HepG2 (cell line): Measurements from ENCODE around the gene SIM1. TPM values are rescaled to one million over a fixed set of nuclear protein-coding genes. Genes with fewer than 3 reads are reported as not detected.

Experiments used
- ATAC-seq: fragments of 200-7000 bp; cut with Tn5 transposase; 3 replicates; pipeline ENCODE4 v1.9.1; 2020; ENCODE audit warnings: mild to moderate bottlenecking, moderate library complexity
- BruUV-seq: library from RNA; stranded (reverse); fragments of 400-500 nt; replicated peaks from 2 replicates; lab custom pipeline; 2021; lab: Mats Ljungman, UMichigan
- CTCF ChIA-PET: fragments of 300-600 bp; formaldehyde crosslinking; extraction: SDS; loops from one replicate; lab custom pipeline; 2021; ENCODE audit warnings: low total read pairs, inconsistent platforms, low intra/inter-chr PET ratio; lab: Yijun Ruan, JAX
- POLR2A ChIA-PET: fragments of 350-600 bp; sonication (Branson Sonifier 250); formaldehyde crosslinking; loops from one replicate; lab custom pipeline; 2020; ENCODE audit warnings: antibody characterized with exemption, inconsistent platforms; lab: Yijun Ruan, JAX
- DNase-seq: peaks from one replicate; pipeline ENCODE4 v3.0.0-alpha.2; 2015; ENCODE audit warnings: low spot score
- FAIRE-seq: peaks from 3 replicates; lab custom pipeline; 2011; peaks lifted over from hg19 to GRCh38; lab: Jason Lieb, UNC
- H2AFZ ChIP-seq: one replicate; pipeline ENCODE4 v1.6.1; 2011; ENCODE audit warnings: low read length, inconsistent platforms
- H3K27ac ChIP-seq: fragments of 300-600 bp; 3 replicates; pipeline ENCODE4 v1.8.0; 2011; ENCODE audit warnings: mixed run types, mild to moderate bottlenecking, mixed read lengths, low read length, inconsistent platforms; ENCODE audit not compliant: insufficient read depth; ENCODE audit errors: extremely low read length
- H3K27me3 ChIP-seq, 2 experiments: fragments of 200-600 bp in 1 of 2; 2 replicates in 1 of 2; 3 replicates in 1 of 2; pipeline versions ENCODE4 v1.6.0 to v1.8.0; 2011; ENCODE audit warnings: low read length in 2 of 2, mild to moderate bottlenecking in 2 of 2, moderate library complexity in 2 of 2, inconsistent platforms in 1 of 2; ENCODE audit not compliant: insufficient read depth in 2 of 2, control insufficient read depth in 1 of 2
- H3K36me3 ChIP-seq, 2 experiments: fragments of 200-600 bp in 1 of 2; replicated peaks in 1 of 2; 2 replicates in 1 of 2; 3 replicates in 1 of 2; pipeline versions ENCODE4 v1.5.1 to v1.8.0; 2011; ENCODE audit warnings: low read length in 2 of 2, inconsistent platforms in 1 of 2; ENCODE audit not compliant: insufficient read depth in 2 of 2, control insufficient read depth in 1 of 2
- H3K4me1 ChIP-seq: 2 replicates; pipeline ENCODE4 v1.5.1; 2012; ENCODE audit warnings: low read length, inconsistent platforms; ENCODE audit not compliant: insufficient read depth
- H3K4me2 ChIP-seq: 2 replicates; pipeline ENCODE4 v1.6.0; 2011; ENCODE audit warnings: low read depth, low read length, inconsistent platforms
- H3K4me3 ChIP-seq, 3 experiments: fragments of 200-600 bp in 1 of 3; sonication (generic), shearing (Covaris generic) in 1 of 3; replicated peaks in 1 of 3; 2 replicates each; pipeline ENCODE4 v1.5.1; 2011 to 2016; ENCODE audit warnings: low read length in 3 of 3, inconsistent platforms in 2 of 3, low read depth in 2 of 3, mild to moderate bottlenecking in 2 of 3, control low read depth in 1 of 3, mixed read lengths in 1 of 3; ENCODE audit not compliant: insufficient read depth in 1 of 3
- H3K79me2 ChIP-seq: one replicate; pipeline ENCODE4 v1.6.1; 2011; ENCODE audit warnings: low read length, inconsistent platforms; ENCODE audit not compliant: insufficient read depth
- H3K9ac ChIP-seq: 2 replicates; pipeline ENCODE4 v1.6.0; 2011; ENCODE audit warnings: mild to moderate bottlenecking, low read depth, low read length, inconsistent platforms; ENCODE audit not compliant: insufficient read depth
- H3K9me3 ChIP-seq: 2 replicates; pipeline ENCODE4 v1.5.1; 2012; ENCODE audit warnings: mild to moderate bottlenecking, low read length
- H4K20me1 ChIP-seq: 2 replicates; pipeline ENCODE4 v1.6.0; 2011; ENCODE audit warnings: inconsistent platforms, mild to moderate bottlenecking, low read length, moderate library complexity; ENCODE audit not compliant: insufficient read depth
- AHR ChIP-seq: IDR thresholded peaks from 2 replicates; pipeline ENCODE4 v1.6.1; 2018; ENCODE audit warnings: missing genetic modification reagents, missing compliant biosample characterization
- ATAD3A ChIP-seq: sonication (generic); formaldehyde crosslinking; IDR thresholded peaks from 2 replicates; pipeline ENCODE4 v1.4.0; 2020; ENCODE audit warnings: missing genetic modification reagents
- ELF3 ChIP-seq: IDR thresholded peaks from 2 replicates; pipeline ENCODE4 v1.6.1; 2016; ENCODE audit warnings: missing genetic modification reagents, missing compliant biosample characterization
- HES4 ChIP-seq: sonication (generic); formaldehyde crosslinking; IDR thresholded peaks from 2 replicates; pipeline ENCODE4 v1.9.0; 2021; ENCODE audit warnings: mild to moderate bottlenecking, missing genetic modification reagents, borderline replicate concordance
- KMT2B ChIP-seq: IDR thresholded peaks from 2 replicates; pipeline ENCODE4 v1.6.1; 2016; ENCODE audit warnings: missing genetic modification reagents, missing compliant biosample characterization
- MAFF ChIP-seq: IDR thresholded peaks from 2 replicates; pipeline ENCODE4 v1.6.1; 2011; ENCODE audit warnings: low read depth, low read length, improper control_type of control experiment
- MAFK ChIP-seq, 2 experiments: IDR thresholded peaks in 1 of 2; conservative IDR thresholded peaks in 1 of 2; 2 replicates each; pipeline ENCODE4 v1.6.1; 2011; ENCODE audit warnings: improper control_type of control experiment in 2 of 2, low read length in 2 of 2
- MATR3 ChIP-seq: sonication (generic); formaldehyde crosslinking; IDR thresholded peaks from 2 replicates; pipeline ENCODE4 v1.4.0; 2020; ENCODE audit warnings: missing genetic modification reagents
- NR2F1 ChIP-seq, 2 experiments: fragments of 450-650 bp in 1 of 2; formaldehyde crosslinking in 1 of 2; IDR thresholded peaks; 2 replicates each; pipeline versions ENCODE4 v1.5.0 to v1.6.1; 2016 to 2020; ENCODE audit warnings: mild to moderate bottlenecking in 1 of 2, missing compliant biosample characterization in 1 of 2, missing genetic modification reagents in 1 of 2, moderate library complexity in 1 of 2
- REXO4 ChIP-seq: sonication (generic); formaldehyde crosslinking; IDR thresholded peaks from 2 replicates; pipeline ENCODE4 v1.8.0; 2022; ENCODE audit warnings: missing genetic modification reagents, mild to moderate bottlenecking, borderline replicate concordance
- U2AF1 ChIP-seq: fragments of 200-400 bp; formaldehyde crosslinking; optimal IDR thresholded peaks from 2 replicates; pipeline ENCODE3; 2017; ENCODE audit warnings: mild to moderate bottlenecking, low read depth, low read length
- ZKSCAN1 ChIP-seq: fragments of 150-350 bp; IDR thresholded peaks from 2 replicates; pipeline ENCODE4 v1.6.1; 2014; ENCODE audit warnings: low read length
- ZNF773 ChIP-seq: sonication (generic); formaldehyde crosslinking; IDR thresholded peaks from 2 replicates; pipeline ENCODE4 v1.4.0; 2020; ENCODE audit warnings: missing genetic modification reagents, borderline replicate concordance
- WGBS: methylation state at CpG from one replicate; pipeline ENCODE4 v1.1.6; 2017; ENCODE audit warnings: low lambda C conversion rate; 5-methylcytosine and 5-hydroxymethylcytosine counted together
- in situ Hi-C: cut with HindIII; loops from 2 replicates; pipeline ENCODE4 v1.10.0; 2017; ENCODE audit warnings: low pct_unique_long_range_greater_than_20kb; ENCODE audit not compliant: extremely low pct_ligation_motif_present
- intact Hi-C: fragments of 100-400 bp; cut with micrococcal nuclease; formaldehyde crosslinking; loops from one replicate; pipeline ENCODE4 v1.10.0; 2022; ENCODE audit not compliant: unreplicated experiment
- polyA plus RNA-seq, 8 experiments: library from polyadenylated mRNA; depleted of rRNA in 3 of 8; stranded (reverse) in 7 of 8; unstranded in 1 of 8; fragments of >200 nt; fragmentation: Illumina TruSeq in 4 of 8; extraction: Trizol in 4 of 8; gene quantifications; 2 replicates each; pipeline versions ENCODE4 v1.2.1 to v1.2.3, GENCODE V29; 2011 to 2016; ENCODE audit warnings: low read depth in 4 of 8, missing spikeins in 1 of 8, mixed read lengths in 1 of 8; ENCODE audit not compliant: insufficient read depth in 1 of 8
- total RNA-seq, 5 experiments: library from RNA; depleted of rRNA; stranded (reverse); fragments of >200 nt; fragmentation: Illumina TruSeq; extraction: Trizol; gene quantifications; 2 replicates each; pipeline ENCODE4 v1.2.3, GENCODE V29; 2016; ENCODE audit warnings: low read depth in 1 of 5
- TF ChIP-seq, protein P1 (sequence below): IDR thresholded peaks from 2 replicates; pipeline ENCODE4 v1.6.1; 2018; ENCODE audit warnings: missing genetic modification reagents

Gene SIM1
- total and polyA plus RNA-seq, 2 of the 13 experiments (the other 11 are each of a cell fraction or from before 2014, with no cell fraction given), result not detected

DNA sequence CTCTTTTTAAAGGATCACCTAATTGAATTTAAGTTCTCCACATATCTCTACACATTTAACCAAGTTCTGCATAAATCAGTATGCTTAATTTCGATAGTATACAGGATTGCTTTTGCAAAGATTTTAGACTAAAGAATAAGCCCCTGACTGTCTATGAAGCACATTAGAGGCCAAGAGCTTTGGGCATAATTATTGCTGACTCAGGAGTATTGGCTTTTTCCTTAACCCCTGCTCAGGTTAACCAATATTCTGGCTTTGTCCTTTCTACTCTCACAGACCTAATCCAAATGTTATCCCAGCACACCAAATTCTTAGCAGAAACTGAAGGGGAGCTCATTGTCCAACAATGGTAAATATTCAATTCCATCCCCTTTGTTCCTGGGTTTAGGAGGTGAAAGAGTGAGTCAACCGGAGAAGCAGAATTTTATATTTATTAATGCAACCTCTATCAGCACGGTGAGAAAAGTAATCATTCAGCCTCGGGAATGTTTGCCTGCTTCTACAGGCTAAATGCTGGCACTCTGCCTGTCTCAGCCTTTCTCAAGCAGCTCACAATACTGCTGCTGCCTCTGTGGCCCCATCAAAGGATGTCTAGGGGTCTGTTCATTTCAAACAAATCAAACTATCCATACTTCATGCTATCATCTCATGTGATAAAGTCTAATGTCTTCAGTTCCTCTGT, 125.0 kb downstream of the SIM1 start:
- no peaks in the 10 kb centered on the region for H4K20me1 ChIP-seq
- ATAC-seq, result no peak
- no peak for FAIRE-seq
- no peak overlapping the region for H3K4me3 ChIP-seq
- H3K9ac ChIP-seq, result no peak overlapping the region
- no peak overlapping the region for H2AFZ ChIP-seq
- 3% methylated on average over 4 of the region's 4 CpGs for WGBS
- H3K27me3 ChIP-seq, result no peaks in the 10 kb centered on the region
- no peaks in the 10 kb centered on the region for H3K36me3 ChIP-seq
- intact Hi-C loops, result loop anchor here (10.0 kb wide), 1 partner anchor 225 kb away; no protein-coding TSS in a partner anchor
- no peak overlapping the region for H3K4me2 ChIP-seq
- no peaks in the 10 kb centered on the region for H3K9me3 ChIP-seq
- no peaks in the 10 kb centered on the region for H3K79me2 ChIP-seq
- TF ChIP-seq ZNF773 (CRISPR knock-in tag) (no peak), MAFF (peak; percentile 98), MAFK (conservative IDR thresholded peaks at IDR 0.05 in 1 of 2, IDR thresholded peaks at IDR 0.05 in 1 of 2; ENCODE audit: low read length in 2 of 2) (peak; percentile 96 to 99)
- POLR2A ChIA-PET, result no interaction called here
- no TSS peak for BruUV-seq
- CTCF ChIA-PET, result no interaction called here
- no peak for DNase-seq
- no peak overlapping the region for H3K27ac ChIP-seq
- in situ Hi-C loops, result no loop called here
- no peaks in the 10 kb centered on the region for H3K4me1 ChIP-seq

DNA sequence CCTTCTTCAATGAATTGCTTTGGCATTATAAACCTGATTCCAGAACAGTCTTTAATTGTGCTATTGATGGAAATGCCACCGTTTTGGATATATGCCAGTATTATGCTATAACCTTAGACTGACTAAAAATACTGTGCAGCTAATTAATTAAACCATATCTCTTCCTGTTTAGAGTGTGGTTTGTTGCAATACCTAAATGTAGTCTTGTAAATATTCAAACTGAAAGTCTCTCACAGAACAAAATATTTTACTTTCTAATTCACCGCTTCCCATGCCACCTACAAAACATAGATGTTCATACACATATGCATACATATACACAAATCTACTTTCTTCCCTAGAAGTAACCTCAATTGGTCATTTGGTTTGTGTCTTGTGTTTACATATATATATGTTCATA, 126.6 kb downstream of the SIM1 start:
- H3K79me2 ChIP-seq, result no peaks in the 10 kb centered on the region
- 27% methylated on average over 2 of the region's 2 CpGs for WGBS
- no peak overlapping the region for H3K27ac ChIP-seq
- no peak overlapping the region for H3K9ac ChIP-seq
- FAIRE-seq (no peak), ATAC-seq (no peak), DNase-seq (no peak)
- no peak overlapping the region for H2AFZ ChIP-seq
- H3K9me3 ChIP-seq, result no peaks in the 10 kb centered on the region
- H3K27me3 ChIP-seq, result no peaks in the 10 kb centered on the region
- H3K36me3 ChIP-seq, result no peaks in the 10 kb centered on the region
- POLR2A ChIA-PET, result no interaction called here
- intact Hi-C loops (loop anchor here (10.0 kb wide), 1 partner anchor 223 kb away; no protein-coding TSS in a partner anchor), in situ Hi-C loops (no loop called here)
- no peaks in the 10 kb centered on the region for H3K4me1 ChIP-seq
- H3K4me3 ChIP-seq, result no peak overlapping the region
- BruUV-seq, result no TSS peak
- H3K4me2 ChIP-seq, result no peak overlapping the region
- no peak for TF ChIP-seq MATR3
- TF ChIP-seq HES4 (CRISPR knock-in tag), result no peak
- no peak for TF ChIP-seq KMT2B
- no peak for TF ChIP-seq AHR (CRISPR knock-in tag)
- no peak for TF ChIP-seq U2AF1
- TF ChIP-seq, protein P1, sequence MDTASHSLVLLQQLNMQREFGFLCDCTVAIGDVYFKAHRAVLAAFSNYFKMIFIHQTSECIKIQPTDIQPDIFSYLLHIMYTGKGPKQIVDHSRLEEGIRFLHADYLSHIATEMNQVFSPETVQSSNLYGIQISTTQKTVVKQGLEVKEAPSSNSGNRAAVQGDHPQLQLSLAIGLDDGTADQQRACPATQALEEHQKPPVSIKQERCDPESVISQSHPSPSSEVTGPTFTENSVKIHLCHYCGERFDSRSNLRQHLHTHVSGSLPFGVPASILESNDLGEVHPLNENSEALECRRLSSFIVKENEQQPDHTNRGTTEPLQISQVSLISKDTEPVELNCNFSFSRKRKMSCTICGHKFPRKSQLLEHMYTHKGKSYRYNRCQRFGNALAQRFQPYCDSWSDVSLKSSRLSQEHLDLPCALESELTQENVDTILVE (CRISPR knock-in tag), result no peak
- TF ChIP-seq ATAD3A (CRISPR knock-in tag), result no peak
- TF ChIP-seq ELF3 (CRISPR knock-in tag), result no peak
- no peak for TF ChIP-seq NR2F1 (CRISPR knock-in tag; IDR thresholded peaks at IDR 0.05)
- TF ChIP-seq ZKSCAN1, result no peak
- no peak for TF ChIP-seq REXO4
- no peaks in the 10 kb centered on the region for H4K20me1 ChIP-seq
- CTCF ChIA-PET, result no interaction called here
